GM18873 (cell line): ENCODE data around the gene PDE3B.
"Not testable (repeated sequence)": the region's sequence is repeated elsewhere in the genome, so short reads cannot be mapped to it uniquely, and the experiment has no call there.

ENCODE experiments used
- ATAC-seq: cut with Tn5 transposase; IDR thresholded peaks from one replicate; pipeline ENCODE4 v1.9.1; 2021; ENCODE audit warnings: mild to moderate bottlenecking, moderate library complexity, moderate number of reproducible peaks; ENCODE audit not compliant: unreplicated experiment, low FRiP score

The PDE3B gene

DNA sequence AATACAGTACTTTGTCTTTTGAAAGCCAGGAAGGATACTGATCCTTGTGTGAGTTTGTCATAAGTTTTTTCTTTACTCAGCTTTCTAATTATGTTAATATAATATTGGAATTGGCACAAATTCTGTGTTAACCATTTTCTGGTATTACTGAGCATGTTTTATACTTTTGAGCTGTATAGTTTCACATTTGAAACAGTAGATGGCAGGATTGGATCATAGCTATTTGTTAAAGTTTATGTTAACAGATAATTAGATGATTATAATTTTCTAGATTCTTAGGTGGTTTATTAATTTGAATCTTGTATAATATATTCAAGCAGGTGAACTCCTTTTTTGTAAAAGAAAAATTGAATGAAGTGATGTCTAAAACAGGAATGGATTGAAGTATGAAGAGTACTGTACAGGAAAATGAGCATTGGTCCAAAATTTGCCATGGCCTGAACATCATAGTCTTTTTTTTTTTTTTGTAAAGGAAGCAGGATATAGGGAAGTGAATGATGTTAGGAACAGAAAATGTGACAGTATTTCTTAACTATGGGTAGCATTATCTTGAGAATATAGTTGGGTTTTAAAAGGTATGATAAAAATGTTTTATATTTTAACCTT, 146.4 kb downstream of the PDE3B start:
- no peak for ATAC-seq

GRCh38 chr11:14793546-14793945, 149.9 kb downstream of the PDE3B start:
- no peak for ATAC-seq

DNA sequence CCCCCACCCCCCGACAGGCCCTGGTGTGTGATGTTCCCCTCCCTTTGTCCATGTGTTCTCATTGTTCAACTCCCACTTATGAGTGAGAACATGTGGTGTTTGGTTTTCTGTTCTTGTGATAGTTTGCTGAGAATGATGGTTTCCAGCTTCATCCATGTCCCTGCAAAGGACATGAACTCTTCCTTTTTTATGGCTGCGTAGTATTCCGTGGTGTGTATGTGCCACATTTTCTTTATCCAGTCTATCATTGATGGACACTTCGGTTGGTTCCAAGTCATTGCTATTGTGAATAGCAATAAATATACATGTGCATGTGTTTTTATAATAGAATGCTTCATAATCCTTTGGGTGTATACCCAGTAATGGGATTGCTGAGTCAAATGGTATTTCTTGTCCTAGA, 152.4 kb downstream of the PDE3B start:
- not testable (repeated sequence) for ATAC-seq

DNA sequence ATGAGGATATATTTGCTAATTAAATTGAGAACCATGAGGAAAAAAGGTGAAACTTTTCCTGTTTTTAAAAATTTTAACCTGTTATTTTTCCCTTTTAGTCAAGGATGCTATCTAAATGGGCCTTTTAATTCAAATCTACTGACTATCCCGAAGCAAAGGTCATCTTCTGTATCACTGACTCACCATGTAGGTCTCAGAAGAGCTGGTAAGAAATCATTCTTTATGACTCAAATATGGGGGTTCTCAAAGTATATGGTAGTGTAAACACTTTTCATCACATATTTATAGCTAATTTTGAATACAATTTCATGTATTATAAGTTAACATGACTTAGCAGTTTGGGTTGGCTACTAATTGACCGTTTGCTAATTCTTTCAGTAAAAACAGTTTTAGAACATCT, 160.2 kb downstream of the PDE3B start:
- ATAC-seq: no peak

DNA sequence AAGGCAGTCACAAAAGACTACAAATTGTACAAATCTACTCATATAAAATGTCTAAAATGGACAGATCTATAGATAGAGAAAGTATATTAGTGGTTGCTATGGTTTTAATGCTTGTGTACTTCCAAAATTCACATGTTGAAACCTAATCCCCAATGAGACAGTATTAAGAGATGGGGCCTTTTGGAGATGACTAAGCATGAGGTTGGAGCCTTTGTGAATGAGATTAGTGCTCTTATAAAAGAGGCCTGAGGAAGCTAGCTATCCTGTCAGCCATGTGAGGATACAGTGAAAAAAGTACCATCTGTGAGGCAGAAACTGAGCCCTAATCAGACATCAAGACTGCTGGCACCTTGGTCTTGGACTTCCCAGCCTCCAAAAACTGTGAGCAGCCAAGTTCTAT, 165.9 kb downstream of the PDE3B start:
- no peak for ATAC-seq

- ATAC-seq: no peak
Observed at GRCh38 chr11:14812757-14813156, 169.2 kb downstream of the PDE3B start.

DNA sequence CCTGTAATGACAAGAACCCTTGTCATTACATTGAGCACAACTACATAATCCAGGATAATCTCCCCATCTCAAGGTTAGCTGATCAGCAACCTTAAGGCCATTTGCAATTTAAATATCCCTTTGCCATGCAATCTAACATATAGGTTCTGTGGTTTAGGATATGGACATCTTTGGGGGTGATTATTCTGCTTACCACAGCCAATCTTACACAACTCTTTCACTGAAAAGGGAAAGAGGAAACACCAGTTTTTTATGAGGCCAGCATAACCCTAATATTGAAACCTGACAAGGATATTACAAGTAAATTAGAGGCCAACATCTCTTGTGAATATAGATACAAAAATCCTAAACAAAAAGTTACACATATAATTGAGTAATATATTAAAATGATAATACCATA, 169.9 kb downstream of the PDE3B start:
- ATAC-seq: no peak

- ATAC-seq: no peak
Observed at GRCh38 chr11:14818779-14819178, 175.2 kb downstream of the PDE3B start.

DNA sequence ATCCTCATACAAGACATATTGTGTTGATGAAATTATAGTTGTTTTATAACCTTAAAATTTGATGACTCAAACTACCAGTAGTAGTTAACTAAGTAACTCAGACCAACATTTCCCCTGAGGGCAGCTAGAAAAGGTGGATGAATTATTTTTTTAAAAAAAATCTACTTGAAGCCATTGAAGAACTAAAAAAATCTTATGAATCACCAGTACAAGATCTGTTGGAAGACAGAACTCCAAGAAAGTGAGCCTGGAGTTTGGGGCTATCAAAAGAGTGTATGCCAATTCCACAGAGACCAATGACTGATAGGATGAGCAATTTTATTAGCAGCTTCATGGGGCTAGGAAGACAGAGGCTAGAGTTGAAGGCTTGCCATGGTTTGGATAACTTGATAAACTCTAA, 176.0 kb downstream of the PDE3B start:
- no peak for ATAC-seq

DNA sequence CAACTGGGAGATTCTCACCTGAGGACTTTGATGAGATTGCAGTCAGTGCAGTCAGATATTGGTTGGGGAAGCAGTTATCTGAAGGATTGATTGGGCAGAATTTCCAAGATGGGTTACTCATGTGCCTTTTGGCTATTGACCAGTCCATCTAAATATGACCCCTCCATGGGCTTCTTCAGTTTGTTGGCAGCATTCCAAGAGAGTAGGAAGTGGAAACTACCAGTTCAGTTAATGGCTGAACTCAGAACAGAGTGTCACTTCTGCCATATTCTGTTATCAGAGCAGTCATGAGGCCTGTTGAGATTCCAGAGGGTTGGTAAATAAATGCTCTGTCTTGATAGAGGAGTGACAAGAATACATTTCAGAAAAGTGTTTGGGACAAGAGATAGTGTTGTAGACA, 177.4 kb downstream of the PDE3B start:
- no peak for ATAC-seq

GRCh38 chr11:14826600-14826999, 183.0 kb downstream of the PDE3B start:
- no peak for ATAC-seq

DNA sequence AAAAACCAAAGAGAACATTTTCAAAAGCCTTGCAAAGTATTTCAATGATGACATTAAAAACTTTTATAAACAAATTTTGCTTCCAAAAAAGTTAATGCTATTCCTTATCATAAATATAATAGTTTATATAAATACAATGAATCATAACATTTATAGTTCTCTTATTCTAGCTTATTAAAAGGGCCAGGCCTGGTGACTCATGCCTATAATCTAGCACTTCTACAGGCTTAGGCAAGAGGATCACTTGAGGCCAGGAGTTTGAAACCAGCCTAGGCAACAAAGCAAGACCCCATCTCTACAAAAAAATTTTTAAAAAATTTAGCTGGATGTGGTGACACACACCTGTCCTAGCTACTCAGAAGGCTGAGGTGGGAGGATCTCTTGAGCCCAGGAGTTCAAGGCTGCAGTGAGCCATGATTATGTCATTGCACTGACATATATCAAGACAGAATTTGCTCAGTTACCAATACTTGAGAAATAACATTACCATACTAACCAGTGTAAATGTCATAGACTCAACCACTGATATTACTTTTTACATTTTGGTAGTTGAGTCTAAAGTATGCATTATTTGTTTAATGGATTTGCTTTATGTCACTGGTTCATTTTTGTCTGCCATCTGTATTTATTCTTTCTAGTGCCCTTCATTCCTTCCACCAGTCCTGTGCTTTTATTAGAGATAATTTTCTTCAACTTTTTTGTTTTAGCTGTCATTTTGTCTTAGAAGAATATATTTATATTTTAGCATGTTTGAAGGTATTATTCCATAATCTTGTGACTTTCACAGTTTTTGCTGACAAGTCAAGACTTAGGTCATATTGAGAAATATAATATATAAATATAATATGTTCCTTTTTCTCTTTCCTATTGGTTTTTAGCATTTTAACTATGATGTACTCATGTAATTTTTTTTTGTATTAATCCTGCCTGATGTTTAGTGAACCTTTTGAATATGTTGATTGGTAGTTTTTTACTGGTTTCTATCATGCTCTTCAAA, 192.2 kb downstream of the PDE3B start:
- ATAC-seq: no peak

GRCh38 chr11:14842002-14842401, 198.4 kb downstream of the PDE3B start:
- no peak for ATAC-seq

GRCh38 chr11:14852571-14853177, 209.1 kb downstream of the PDE3B start:
- ATAC-seq: no peak

- ATAC-seq: no peak
Observed at GRCh38 chr11:14854057-14854456, 210.5 kb downstream of the PDE3B start.

DNA sequence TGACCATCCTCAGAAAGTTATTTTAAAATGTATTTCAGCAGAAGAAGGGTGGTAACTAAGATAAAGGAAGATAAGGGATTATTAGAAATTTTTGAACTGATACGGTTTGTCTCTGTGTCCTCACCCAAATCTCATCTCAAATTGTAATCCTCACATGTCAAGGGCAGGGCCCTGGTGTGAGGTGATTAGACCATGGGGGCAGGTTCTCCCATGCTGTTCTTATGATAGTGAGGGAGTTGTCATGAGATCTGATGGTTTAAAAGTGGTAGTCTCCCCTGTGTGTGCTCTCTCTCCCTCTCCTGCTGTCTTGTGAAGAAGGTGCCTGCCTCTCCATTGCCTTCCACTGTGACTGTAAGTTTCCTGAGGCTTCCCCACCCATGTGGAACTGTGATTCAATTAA, 212.3 kb downstream of the PDE3B start:
- no peak for ATAC-seq

DNA sequence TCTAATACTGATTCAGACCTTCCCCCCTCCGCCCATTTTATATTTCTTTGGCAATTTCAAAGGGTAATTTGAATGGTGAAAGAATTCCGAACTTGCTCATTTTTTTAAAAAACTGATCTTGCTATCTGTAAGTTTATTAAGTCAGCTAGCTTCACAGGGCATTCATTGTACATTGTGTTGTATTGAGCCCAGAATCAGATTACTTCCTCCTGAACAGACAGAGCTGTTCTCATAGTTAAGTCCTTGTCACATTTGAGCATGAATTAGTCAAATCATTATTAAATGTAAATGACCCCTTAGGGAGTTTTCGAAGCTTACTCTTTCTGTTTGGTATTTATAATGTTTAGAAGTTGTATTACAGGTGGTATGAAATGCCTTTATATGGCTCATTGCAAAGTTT, 214.0 kb downstream of the PDE3B start:
- no peak for ATAC-seq

DNA sequence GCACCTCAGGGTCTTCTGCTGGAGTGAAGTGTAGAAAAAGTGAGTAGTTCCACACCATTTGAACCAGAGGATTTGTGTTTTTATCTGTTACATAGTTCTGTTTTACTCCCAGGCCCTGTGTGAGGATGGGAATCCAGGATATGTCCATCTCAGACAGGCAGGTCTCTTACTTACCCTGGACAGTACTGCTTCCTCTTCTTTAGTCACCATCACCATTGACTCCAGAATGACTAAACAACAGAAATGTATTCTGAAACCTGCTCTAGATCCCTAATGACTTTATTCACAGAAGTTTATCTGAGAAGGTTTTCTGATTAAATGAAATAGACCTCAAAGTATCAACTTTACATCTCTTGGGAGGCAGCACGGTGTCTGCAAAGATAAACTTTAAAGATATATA, 214.8 kb downstream of the PDE3B start:
- no peak for ATAC-seq

GRCh38 chr11:14860511-14860910, 216.9 kb downstream of the PDE3B start:
- no peak for ATAC-seq

- no peak for ATAC-seq
Observed at GRCh38 chr11:14861680-14862079, 218.1 kb downstream of the PDE3B start.

- ATAC-seq: not testable (repeated sequence)
Observed at GRCh38 chr11:14863775-14864174, 220.2 kb downstream of the PDE3B start.
